DND-41 (cell line): Measurements from ENCODE around the gene MPI.

Experiments
- EZH2 ChIP-seq: IDR thresholded peaks from 3 replicates; pipeline ENCODE4 v1.6.1; 2012; ENCODE audit warnings: borderline replicate concordance, low read depth, mild to moderate bottlenecking, moderate library complexity, low read length, inconsistent platforms; ENCODE audit not compliant: severe bottlenecking
- TF ChIP-seq, protein P1 (sequence below): IDR thresholded peaks from 2 replicates; pipeline ENCODE4 v1.5.1; 2012; ENCODE audit warnings: borderline replicate concordance, low read length, moderate library complexity, mild to moderate bottlenecking; ENCODE audit not compliant: poor library complexity, severe bottlenecking; ENCODE audit errors: extremely low read depth

DNA sequence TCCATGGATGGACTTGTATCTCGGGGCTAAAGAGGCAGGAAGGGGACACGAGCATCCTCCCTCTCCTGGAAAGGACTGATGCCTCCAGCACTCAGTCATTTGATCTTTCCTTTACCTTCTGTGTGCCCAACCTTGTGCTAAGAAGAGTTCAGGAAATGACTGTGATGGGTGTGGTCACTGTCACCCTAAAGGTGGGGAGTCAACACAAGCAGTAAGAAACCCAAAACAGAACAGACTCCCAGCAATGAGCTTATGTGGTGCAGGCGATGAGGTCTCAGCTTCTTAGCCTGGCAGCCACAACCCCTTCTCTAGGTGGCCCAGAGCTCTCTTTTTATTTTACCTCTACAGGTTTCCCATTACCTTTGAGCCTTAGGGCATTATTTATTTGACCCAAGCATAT lies 3.8 kb downstream of the MPI start:
- TF ChIP-seq, protein P1, sequence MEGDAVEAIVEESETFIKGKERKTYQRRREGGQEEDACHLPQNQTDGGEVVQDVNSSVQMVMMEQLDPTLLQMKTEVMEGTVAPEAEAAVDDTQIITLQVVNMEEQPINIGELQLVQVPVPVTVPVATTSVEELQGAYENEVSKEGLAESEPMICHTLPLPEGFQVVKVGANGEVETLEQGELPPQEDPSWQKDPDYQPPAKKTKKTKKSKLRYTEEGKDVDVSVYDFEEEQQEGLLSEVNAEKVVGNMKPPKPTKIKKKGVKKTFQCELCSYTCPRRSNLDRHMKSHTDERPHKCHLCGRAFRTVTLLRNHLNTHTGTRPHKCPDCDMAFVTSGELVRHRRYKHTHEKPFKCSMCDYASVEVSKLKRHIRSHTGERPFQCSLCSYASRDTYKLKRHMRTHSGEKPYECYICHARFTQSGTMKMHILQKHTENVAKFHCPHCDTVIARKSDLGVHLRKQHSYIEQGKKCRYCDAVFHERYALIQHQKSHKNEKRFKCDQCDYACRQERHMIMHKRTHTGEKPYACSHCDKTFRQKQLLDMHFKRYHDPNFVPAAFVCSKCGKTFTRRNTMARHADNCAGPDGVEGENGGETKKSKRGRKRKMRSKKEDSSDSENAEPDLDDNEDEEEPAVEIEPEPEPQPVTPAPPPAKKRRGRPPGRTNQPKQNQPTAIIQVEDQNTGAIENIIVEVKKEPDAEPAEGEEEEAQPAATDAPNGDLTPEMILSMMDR = no peak
- TF ChIP-seq EZH2 = no peak
